T47D (cell line): ENCODE results near the gene BRS3.
A peak's percentile ranks its signal among the peaks of the same experiment; 100 is the strongest.
"Not testable (repeated sequence)": the region's sequence is repeated elsewhere in the genome, so short reads cannot be mapped to it uniquely, and the experiment has no call there.

Experiments
- DNase-seq, 2 experiments: peaks; one replicate each; pipeline versions ENCODE4 v3.0.0 to v3.0.0-alpha.2; 2011 to 2012; ENCODE audit warnings: low read depth in 1 of 2, low spot score in 1 of 2
- JUND ChIP-seq: IDR thresholded peaks from 2 replicates; pipeline ENCODE4 v1.6.1; 2012; ENCODE audit warnings: low read depth
- in situ Hi-C: cut with HindIII; loops from 2 replicates; pipeline ENCODE4 v1.10.0; 2016; ENCODE audit warnings: low sequenced_read_pairs, low pct_unique_long_range_greater_than_20kb

The BRS3 gene

GRCh38 chrX:136487647-136488046 is at the start of gene BRS3:
Gene BRS3 (plus strand): TSS chrX:136487947. CDS start chrX:136488115, 168 bp downstream.
- in situ Hi-C loops: no loop called here
- no peak for TF ChIP-seq JUND
- no peak for DNase-seq

GRCh38 chrX:136438192-136438591 is 49.6 kb upstream of the BRS3 start:
- no peak for TF ChIP-seq JUND
- DNase-seq: no peak
- in situ Hi-C loops: no loop called here

- DNase-seq, in situ Hi-C loops: not testable (repeated sequence)
Observed at GRCh38 chrX:136445674-136446073, 42.1 kb upstream of the BRS3 start.

GRCh38 chrX:136446208-136446607 is 41.5 kb upstream of the BRS3 start:
- no peak for TF ChIP-seq JUND
- no peak for DNase-seq
- in situ Hi-C loops: no loop called here

- in situ Hi-C loops: no loop called here
- DNase-seq: no peak
- TF ChIP-seq JUND: no peak
Observed at GRCh38 chrX:136447308-136447707, 40.4 kb upstream of the BRS3 start.

- TF ChIP-seq JUND: no peak
- in situ Hi-C loops: no loop called here
- DNase-seq: no peak
Observed at GRCh38 chrX:136447968-136448367, 39.8 kb upstream of the BRS3 start.

GRCh38 chrX:136450050-136450830 is 37.5 kb upstream of the BRS3 start:
- in situ Hi-C loops: no loop called here
- DNase-seq: no peak
- TF ChIP-seq JUND: no peak

- in situ Hi-C loops: no loop called here
- no peak for TF ChIP-seq JUND
- DNase-seq: no peak
Observed at GRCh38 chrX:136452614-136453013, 35.1 kb upstream of the BRS3 start.

- in situ Hi-C loops: no loop called here
- DNase-seq: no peak
- no peak for TF ChIP-seq JUND
Observed at GRCh38 chrX:136453114-136453513, 34.6 kb upstream of the BRS3 start.

- in situ Hi-C loops: no loop called here
- peak in 1 of 2 experiments; percentile 65 for DNase-seq
- no peak for TF ChIP-seq JUND
Observed at GRCh38 chrX:136453771-136454170, 34.0 kb upstream of the BRS3 start.

- in situ Hi-C loops: no loop called here
- DNase-seq: no peak
- TF ChIP-seq JUND: no peak
Observed at GRCh38 chrX:136456133-136456532, 31.6 kb upstream of the BRS3 start.

- in situ Hi-C loops: no loop called here
- DNase-seq: no peak
- TF ChIP-seq JUND: no peak
Observed at GRCh38 chrX:136457303-136457917, 30.3 kb upstream of the BRS3 start.

GRCh38 chrX:136464589-136464988 is 23.2 kb upstream of the BRS3 start:
- TF ChIP-seq JUND: no peak
- in situ Hi-C loops: no loop called here
- DNase-seq: no peak
